Spleen (tissue), 11 donors: ENCODE measurements around the gene CACNA2D3. TPM values are rescaled to one million over a fixed set of nuclear protein-coding genes. Genes with fewer than 3 reads are reported as not detected.

ENCODE experiments used
- DNase-seq: peaks from one replicate; pipeline ENCODE4 v3.0.0-alpha.2; 2020
- H3K27ac ChIP-seq, 8 donors: fragments of 200-600 bp; sonication (generic) in 7 of 8; 1 replicate in 4 of 8; 2 replicates in 4 of 8; pipeline versions ENCODE4 v1.5.0 to v1.8.0; 2016 to 2021; ENCODE audit warnings: inconsistent platforms in 4 of 8, mild to moderate bottlenecking in 4 of 8, moderate library complexity in 1 of 8
- H3K27me3 ChIP-seq, 7 donors: fragments of 200-600 bp; sonication (generic) in 6 of 7; replicated peaks in 1 of 7; 1 replicate in 4 of 7; 2 replicates in 3 of 7; pipeline versions ENCODE4 v1.5.0 to v1.8.0; 2016 to 2021; ENCODE audit warnings: inconsistent platforms in 3 of 7, mild to moderate bottlenecking in 1 of 7
- H3K36me3 ChIP-seq, 6 donors: fragments of 200-600 bp; sonication (generic) in 5 of 6; 1 replicate in 4 of 6; 2 replicates in 2 of 6; pipeline versions ENCODE4 v1.5.0 to v1.8.0; 2016 to 2021; ENCODE audit warnings: inconsistent platforms in 2 of 6
- H3K4me1 ChIP-seq, 6 donors: fragments of 200-600 bp; sonication (generic) in 5 of 6; 1 replicate in 3 of 6; 2 replicates in 3 of 6; pipeline versions ENCODE4 v1.5.0 to v1.8.0; 2016 to 2021; ENCODE audit warnings: inconsistent platforms in 3 of 6
- H3K4me3 ChIP-seq, 8 donors: fragments of 200-600 bp; sonication (generic) in 7 of 8; 1 replicate in 4 of 8; 2 replicates in 4 of 8; pipeline versions ENCODE4 v1.5.0 to v1.8.0; 2016 to 2021; ENCODE audit warnings: inconsistent platforms in 4 of 8, mild to moderate bottlenecking in 4 of 8, moderate library complexity in 2 of 8
- H3K9me3 ChIP-seq, 8 donors: fragments of 200-600 bp; sonication (generic) in 7 of 8; 1 replicate in 4 of 8; 2 replicates in 4 of 8; pipeline versions ENCODE4 v1.5.0 to v1.8.0; 2016 to 2021; ENCODE audit warnings: inconsistent platforms in 4 of 8
- POLR2A ChIP-seq, 3 donors: fragments of 450-650 bp; IDR thresholded peaks; one replicate each; pipeline ENCODE4 v1.5.1; 2017; ENCODE audit warnings: antibody characterized with exemption in 3 of 3, mild to moderate bottlenecking in 1 of 3
- POLR2AphosphoS5 ChIP-seq, 3 donors: sonication (generic); formaldehyde crosslinking; IDR thresholded peaks; one replicate each; pipeline ENCODE4 v1.5.1; 2017; ENCODE audit warnings: antibody characterized with exemption in 3 of 3
- WGBS, 5 donors: extraction: QIAGEN DNeasy Blood & Tissue Kit in 3 of 5; methylation state at CpG; one replicate each; pipeline versions ENCODE4 v1.1.5 to v1.1.7; 2013 to 2018; 5-methylcytosine and 5-hydroxymethylcytosine counted together
- intact Hi-C: fragments of 100-400 bp; cut with DNase I; formaldehyde crosslinking; loops from one replicate; pipeline ENCODE4 v1.15.0; 2023; ENCODE audit warnings: low total_unique reads
- polyA plus RNA-seq, 3 donors: library from polyadenylated mRNA; stranded (reverse); fragments of 200-250 nt; gene quantifications; one replicate each; pipeline ENCODE4 v1.2.1, GENCODE V29; 2013
- total RNA-seq, 7 donors: library from RNA; depleted of rRNA in 3 of 7; stranded (reverse); fragments of >200 nt in 3 of 7; fragmentation: NEBNext Ultra II Directional in 4 of 7; extraction: Animal tissue kit (Norgen Biotek cat#: 25700) in 4 of 7; gene quantifications; one replicate each; pipeline versions ENCODE4 v1.1.0 to v1.2.1, GENCODE V29; 2016 to 2021
- TF ChIP-seq, protein P1 (sequence below), 11 experiments: fragments of 200-600 bp in 7 of 11; fragments of 450-650 bp in 4 of 11; sonication (generic) in 4 of 11; IDR thresholded peaks in 8 of 11; conservative IDR thresholded peaks in 3 of 11; 1 replicate in 7 of 11; 2 replicates in 4 of 11; pipeline versions ENCODE4 v1.4.0 to v1.8.0; 2016 to 2021; ENCODE audit warnings: antibody characterized with exemption in 11 of 11, inconsistent platforms in 4 of 11, mild to moderate bottlenecking in 1 of 11
- donor health status: healthy with polysubstance abuse.
- donor health status: DM: no; HTN: no; CAD: no; lungs with moderate emphysema.
- donor health status: DM: no; HTN: no; CAD: no.
- donor health status: Bipolar disorder and iron deficiency.
- donor health status: healthy.
- donor health status: DM: no; HTN: no; CAD: no.
- donor health status: DM: yes; HTN: yes; CAD: no.

The CACNA2D3 gene
- total and polyA plus RNA-seq, 10 donors = 0.83 to 4.9 (median 2.9) TPM

DNA sequence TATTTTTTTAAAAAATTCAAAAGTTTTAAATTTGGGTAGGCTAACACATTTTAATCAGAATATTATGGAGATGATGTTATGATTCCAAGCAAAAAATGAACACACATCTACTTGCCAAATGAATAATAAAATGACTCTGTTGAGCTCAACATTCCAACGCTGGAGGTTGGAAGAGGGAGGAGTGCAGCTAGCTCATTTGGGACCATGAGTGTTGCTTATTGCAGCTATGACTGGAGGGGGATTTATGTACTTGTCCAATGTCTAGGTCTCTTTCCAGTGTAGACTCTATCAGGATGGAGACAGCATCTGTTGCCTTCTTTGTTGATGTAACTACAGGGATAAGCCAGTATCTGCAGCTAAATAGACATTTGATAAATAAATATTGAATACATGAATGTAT, 310.6 kb downstream of the CACNA2D3 start:
- no peaks in the 10 kb centered on the region for H3K4me1 ChIP-seq
- no peaks in the 10 kb centered on the region for H3K36me3 ChIP-seq
- no peaks in the 10 kb centered on the region for H3K9me3 ChIP-seq
- H3K27me3 ChIP-seq = no peaks in the 10 kb centered on the region
- TF ChIP-seq POLR2AphosphoS5 (IDR thresholded peaks at IDR 0.05) (no peak), POLR2A (IDR thresholded peaks at IDR 0.05) (no peak)
- TF ChIP-seq, protein P1, sequence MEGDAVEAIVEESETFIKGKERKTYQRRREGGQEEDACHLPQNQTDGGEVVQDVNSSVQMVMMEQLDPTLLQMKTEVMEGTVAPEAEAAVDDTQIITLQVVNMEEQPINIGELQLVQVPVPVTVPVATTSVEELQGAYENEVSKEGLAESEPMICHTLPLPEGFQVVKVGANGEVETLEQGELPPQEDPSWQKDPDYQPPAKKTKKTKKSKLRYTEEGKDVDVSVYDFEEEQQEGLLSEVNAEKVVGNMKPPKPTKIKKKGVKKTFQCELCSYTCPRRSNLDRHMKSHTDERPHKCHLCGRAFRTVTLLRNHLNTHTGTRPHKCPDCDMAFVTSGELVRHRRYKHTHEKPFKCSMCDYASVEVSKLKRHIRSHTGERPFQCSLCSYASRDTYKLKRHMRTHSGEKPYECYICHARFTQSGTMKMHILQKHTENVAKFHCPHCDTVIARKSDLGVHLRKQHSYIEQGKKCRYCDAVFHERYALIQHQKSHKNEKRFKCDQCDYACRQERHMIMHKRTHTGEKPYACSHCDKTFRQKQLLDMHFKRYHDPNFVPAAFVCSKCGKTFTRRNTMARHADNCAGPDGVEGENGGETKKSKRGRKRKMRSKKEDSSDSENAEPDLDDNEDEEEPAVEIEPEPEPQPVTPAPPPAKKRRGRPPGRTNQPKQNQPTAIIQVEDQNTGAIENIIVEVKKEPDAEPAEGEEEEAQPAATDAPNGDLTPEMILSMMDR (IDR thresholded peaks at IDR 0.05 in 8 of 11, conservative IDR thresholded peaks at IDR 0.05 in 3 of 11) = no peak
- intact Hi-C loops = no loop called here
- no peak overlapping the region for H3K4me3 ChIP-seq
- no peak overlapping the region for H3K27ac ChIP-seq
- WGBS, 5 donors = 89 to 96% (median 93%) methylated on average over 1 of the region's 1 CpG
- DNase-seq = no peak

DNA sequence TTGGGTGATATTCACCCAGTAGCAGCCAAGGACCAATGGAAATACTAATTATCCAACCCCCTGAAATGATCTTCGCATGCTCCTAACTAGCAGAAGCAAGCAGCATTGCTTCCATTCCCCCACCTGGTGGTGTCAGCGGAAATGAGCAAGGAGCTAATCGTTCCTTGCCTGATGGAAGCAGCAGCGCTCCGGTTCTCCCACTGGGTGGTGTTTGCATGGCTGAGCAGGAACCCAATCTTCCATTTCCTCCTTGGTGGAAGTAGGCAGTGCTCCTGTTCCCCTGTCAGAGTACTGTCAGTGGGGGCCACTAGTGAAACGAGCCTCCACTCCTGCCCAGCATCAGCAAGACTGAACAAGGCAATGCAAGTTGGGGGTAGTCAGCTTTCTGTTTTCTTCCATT, 311.5 kb downstream of the CACNA2D3 start:
- H3K36me3 ChIP-seq = no peaks in the 10 kb centered on the region
- TF ChIP-seq POLR2A (IDR thresholded peaks at IDR 0.05) (no peak), POLR2AphosphoS5 (IDR thresholded peaks at IDR 0.05) (no peak)
- TF ChIP-seq, protein P1 (IDR thresholded peaks at IDR 0.05 in 8 of 11, conservative IDR thresholded peaks at IDR 0.05 in 3 of 11) = no peak
- no peaks in the 10 kb centered on the region for H3K27me3 ChIP-seq
- intact Hi-C loops = no loop called here
- DNase-seq = no peak
- no peaks in the 10 kb centered on the region for H3K4me1 ChIP-seq
- H3K27ac ChIP-seq = no peak overlapping the region
- no peak overlapping the region for H3K4me3 ChIP-seq
- H3K9me3 ChIP-seq = no peaks in the 10 kb centered on the region
- WGBS, 5 donors = 33 to 55% (median 42%) methylated on average over 4 to 6 of the region's 6 CpGs

DNA sequence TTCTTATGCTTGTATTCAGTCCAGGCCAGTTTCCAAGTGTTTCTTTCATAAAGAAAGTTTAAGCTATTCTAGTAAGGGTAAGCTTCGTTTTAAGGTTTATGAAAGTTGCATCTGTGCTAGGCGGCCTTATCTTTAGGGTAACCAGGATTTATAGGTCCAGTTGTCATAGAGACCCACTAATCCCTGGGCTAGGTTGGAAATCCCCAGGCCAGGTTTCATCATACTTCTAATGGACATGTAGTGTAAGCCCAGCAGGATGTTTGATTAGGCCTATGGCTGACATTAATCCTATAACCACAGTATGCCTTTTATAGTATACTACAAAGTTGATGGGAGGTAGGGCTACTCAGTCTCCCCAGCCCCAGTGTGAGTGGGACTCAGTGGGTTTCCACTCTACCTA, 312.4 kb downstream of the CACNA2D3 start:
- 81 to 95% (median 89%) methylated on average over 2 of the region's 2 CpGs for WGBS, 5 donors
- Histone ChIP-seq H3K9me3 (no peaks in the 10 kb centered on the region), H3K4me3 (no peak overlapping the region), H3K4me1 (no peaks in the 10 kb centered on the region), H3K27ac (no peak overlapping the region), H3K27me3 (no peaks in the 10 kb centered on the region), H3K36me3 (no peaks in the 10 kb centered on the region)
- intact Hi-C loops = no loop called here
- no peak for TF ChIP-seq POLR2A (IDR thresholded peaks at IDR 0.05)
- TF ChIP-seq, protein P1 (IDR thresholded peaks at IDR 0.05 in 8 of 11, conservative IDR thresholded peaks at IDR 0.05 in 3 of 11) = no peak
- TF ChIP-seq POLR2AphosphoS5 (IDR thresholded peaks at IDR 0.05) = no peak
- DNase-seq = no peak

DNA sequence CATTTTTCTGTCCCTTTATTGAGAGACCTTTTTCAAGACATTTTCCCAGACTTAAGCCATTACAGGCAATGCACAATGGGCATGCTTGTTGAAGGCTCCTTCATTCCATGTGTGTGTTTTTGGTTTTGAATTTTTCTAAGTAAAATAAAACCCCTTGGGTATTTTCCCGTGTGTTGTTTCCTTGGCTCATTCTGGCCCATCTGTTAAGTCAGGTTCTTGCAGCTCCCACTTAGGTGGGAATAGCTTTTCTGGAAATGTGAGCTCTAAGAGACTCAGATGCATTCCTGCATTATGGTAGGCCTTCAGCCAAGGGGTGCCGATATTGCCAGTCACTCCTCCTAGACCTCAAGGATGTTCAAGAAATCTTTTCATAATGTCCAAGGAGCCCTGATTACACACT, 314.9 kb downstream of the CACNA2D3 start:
- H3K9me3 ChIP-seq = no peaks in the 10 kb centered on the region
- intact Hi-C loops = no loop called here
- 81 to 92% (median 89%) methylated on average over 2 of the region's 2 CpGs for WGBS, 5 donors
- no peak for DNase-seq
- no peak overlapping the region for H3K4me3 ChIP-seq
- TF ChIP-seq POLR2A (IDR thresholded peaks at IDR 0.05) = no peak
- TF ChIP-seq, protein P1 (IDR thresholded peaks at IDR 0.05 in 8 of 11, conservative IDR thresholded peaks at IDR 0.05 in 3 of 11) = no peak
- no peak for TF ChIP-seq POLR2AphosphoS5 (IDR thresholded peaks at IDR 0.05)
- H3K27me3 ChIP-seq = no peaks in the 10 kb centered on the region
- no peaks in the 10 kb centered on the region for H3K4me1 ChIP-seq
- H3K36me3 ChIP-seq = no peaks in the 10 kb centered on the region
- H3K27ac ChIP-seq = no peak overlapping the region
